ENCODE measurements around the gene SRC. TPM values are rescaled to one million over a fixed set of nuclear protein-coding genes. Genes with fewer than 3 reads are reported as not detected.

Gene SRC
- polyA plus RNA-seq, 1 of the 3 experiments (the other 2 are of a cell fraction), result 23.8 TPM

DNA sequence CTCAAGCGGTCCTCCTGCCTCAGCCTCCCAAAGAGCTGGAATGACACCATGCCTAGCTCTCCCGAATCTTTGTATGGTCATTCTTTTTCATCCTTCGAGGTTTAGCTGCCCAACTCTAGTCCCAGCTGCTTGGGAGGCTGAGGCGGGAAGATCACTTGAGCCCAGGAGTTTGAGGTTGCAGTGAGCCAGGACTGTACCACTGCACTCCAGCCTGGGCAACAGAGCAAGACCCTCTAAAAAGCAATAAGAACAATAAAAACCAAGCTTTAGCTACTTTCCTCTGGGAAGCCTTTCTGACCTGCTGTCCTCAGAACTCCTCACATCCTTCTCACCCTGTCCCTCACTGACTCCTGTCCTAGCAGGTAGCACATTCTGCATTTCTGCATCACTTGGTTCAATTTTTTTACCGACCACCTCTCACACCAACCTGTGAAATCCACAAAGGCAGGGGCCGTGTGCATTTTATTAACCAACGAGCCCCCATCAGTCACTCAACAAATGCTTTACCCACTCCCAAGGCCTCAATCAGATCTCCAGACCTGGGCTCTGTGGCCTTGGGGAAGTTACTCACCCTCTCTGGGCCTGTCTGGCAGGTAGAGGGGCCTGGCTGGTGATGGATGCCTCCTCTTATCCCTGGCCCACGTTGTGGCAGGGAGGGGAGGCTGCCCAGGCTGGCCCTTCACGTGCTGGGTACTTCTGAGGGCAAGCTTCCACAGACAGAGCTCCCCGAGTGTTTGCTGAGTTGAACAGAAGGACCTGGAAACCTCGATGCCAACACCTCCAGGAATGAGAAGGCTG lies 14.7 kb upstream of the SRC start:
- Histone ChIP-seq H4K20me1 (ENCODE audit: insufficient read depth) (no peaks in the 10 kb centered on the region), H3K27me3 (ENCODE audit: insufficient read depth) (no peaks in the 10 kb centered on the region), H2AFZ (ENCODE audit: low read depth) (no peak overlapping the region), H3K9me3 (no peaks in the 10 kb centered on the region), H3K4me1 (ENCODE audit: control insufficient read depth in 1 of 2, insufficient read depth in 2 of 2, low read depth in 1 of 2, low read length in 1 of 2) (peaks cover 0 to 47% of the 10 kb centered on the region in 2 experiments; a peak in 2 of 4 replicates), H3K4me2 (no peak overlapping the region), H3F3A (replicated peaks; ENCODE audit: insufficient read depth) (no peaks in the 10 kb centered on the region), H3K36me3 (replicated peaks in 1 of 2; ENCODE audit: control insufficient read depth in 1 of 2, insufficient read depth in 2 of 2, low read length in 1 of 2) (no peaks in the 10 kb centered on the region), H3K9ac (no peak overlapping the region), H3K9me2 (no peaks in the 10 kb centered on the region), H3K4me3 (ENCODE audit: low read depth in 2 of 2, low read length in 1 of 2) (no peak overlapping the region), H3K79me2 (ENCODE audit: insufficient read depth) (no peaks in the 10 kb centered on the region), H3K27ac (ENCODE audit: low read depth in 2 of 2, low read length in 1 of 2) (peak overlapping the region in 1 of 2 experiments; percentile 87; a peak in 2 of 4 replicates)
- TF ChIP-seq GATA2 (CRISPR knock-in tag; IDR thresholded peaks at IDR 0.05), result no peak
- no peak for TF ChIP-seq RCOR1 (IDR thresholded peaks at IDR 0.05; ENCODE audit: low read length)
- no peak for TF ChIP-seq FOSL2 (IDR thresholded peaks at IDR 0.05; ENCODE audit: borderline replicate concordance, low read depth)
- TF ChIP-seq NFIC (IDR thresholded peaks at IDR 0.05; ENCODE audit: borderline replicate concordance), result no peak
- ChIA-PET CTCF (interaction anchor here (0.9 to 3.3 kb wide), 9 partner anchors 17 to 204 kb away, joined by 3 to 21 read pairs (median 4); no protein-coding TSS in a partner anchor), POLR2A (interaction anchor here (0.9 to 1.7 kb wide), 2 partner anchors 19 to 42 kb away, joined by 3 to 5 read pairs; partner anchors contain the start of gene MANBAL)
- peak; percentile 52 for DNase-seq
- WGBS (ENCODE audit: low lambda C conversion rate), result 82% methylated on average over 9 of the region's 11 CpGs

DNA sequence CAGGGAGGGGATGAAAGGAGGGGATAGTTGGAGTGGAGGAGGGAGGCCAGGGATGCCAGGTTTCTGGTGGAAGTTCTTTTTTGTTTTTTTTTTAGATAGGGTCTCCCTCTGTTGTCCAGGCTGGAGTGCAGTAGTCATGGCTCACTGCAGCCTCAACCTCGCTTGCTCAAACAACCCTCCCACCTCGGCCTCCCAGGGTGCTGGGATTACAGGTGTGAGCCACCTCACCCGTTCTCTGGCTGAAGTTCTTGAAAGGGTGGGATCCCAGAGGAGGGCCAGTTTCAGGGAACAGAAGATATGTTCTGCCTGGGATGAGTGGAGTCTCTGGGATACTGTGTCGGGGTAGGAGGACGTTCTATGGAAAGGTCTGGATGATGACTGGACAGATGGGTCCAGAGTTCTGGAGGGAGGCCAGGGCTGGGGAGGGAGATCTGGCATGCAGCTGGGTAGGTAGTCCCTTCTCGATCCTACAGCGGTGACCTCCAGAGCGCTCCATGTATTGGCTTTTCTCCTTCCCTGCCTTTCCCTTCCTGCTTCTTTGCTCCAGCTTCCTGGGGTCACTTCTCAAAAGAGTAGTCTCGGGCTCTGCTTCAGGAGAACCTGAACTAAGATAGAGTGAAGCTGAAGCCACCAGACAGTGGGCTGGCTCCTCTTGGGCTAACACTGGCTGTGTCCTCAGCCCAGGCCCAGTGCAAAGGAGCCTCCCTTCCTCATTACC lies 12.7 kb upstream of the SRC start:
- TF ChIP-seq RCOR1 (IDR thresholded peaks at IDR 0.05; ENCODE audit: low read length), result no peak
- TF ChIP-seq TAF1 (IDR thresholded peaks at IDR 0.05; ENCODE audit: borderline replicate concordance, low read depth, low read length), result no peak
- TF ChIP-seq, protein P1, sequence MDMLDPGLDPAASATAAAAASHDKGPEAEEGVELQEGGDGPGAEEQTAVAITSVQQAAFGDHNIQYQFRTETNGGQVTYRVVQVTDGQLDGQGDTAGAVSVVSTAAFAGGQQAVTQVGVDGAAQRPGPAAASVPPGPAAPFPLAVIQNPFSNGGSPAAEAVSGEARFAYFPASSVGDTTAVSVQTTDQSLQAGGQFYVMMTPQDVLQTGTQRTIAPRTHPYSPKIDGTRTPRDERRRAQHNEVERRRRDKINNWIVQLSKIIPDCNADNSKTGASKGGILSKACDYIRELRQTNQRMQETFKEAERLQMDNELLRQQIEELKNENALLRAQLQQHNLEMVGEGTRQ (IDR thresholded peaks at IDR 0.05; ENCODE audit: borderline replicate concordance, low read depth, low read length), result no peak
- TF ChIP-seq ELF1 (IDR thresholded peaks at IDR 0.05), result no peak
- no peak for TF ChIP-seq RAD21 (IDR thresholded peaks at IDR 0.05; ENCODE audit: low read length)
- no peak for TF ChIP-seq NFIC (IDR thresholded peaks at IDR 0.05; ENCODE audit: borderline replicate concordance)
- no peak for TF ChIP-seq CHD2 (IDR thresholded peaks at IDR 0.05; ENCODE audit: low read length, partially characterized antibody)
- no peak for DNase-seq
- H3K4me3 ChIP-seq (ENCODE audit: low read depth in 2 of 2, low read length in 1 of 2), result no peak overlapping the region
- POLR2A ChIA-PET, result no interaction called here
- CTCF ChIA-PET, result interaction anchor here (0.6 to 3.3 kb wide), 4 partner anchors 11 to 63 kb away, joined by 3 to 21 read pairs (median 6); no protein-coding TSS in a partner anchor
- 93% methylated on average over 7 of the region's 9 CpGs for WGBS (ENCODE audit: low lambda C conversion rate)
- H3K27ac ChIP-seq (ENCODE audit: low read depth in 2 of 2, low read length in 1 of 2), result peak overlapping the region in 1 of 2 experiments; percentile 87; a peak in 2 of 4 replicates
- no peak overlapping the region for H3K4me2 ChIP-seq
- H2AFZ ChIP-seq (ENCODE audit: low read depth), result no peak overlapping the region
- H3K27me3 ChIP-seq (ENCODE audit: insufficient read depth), result no peaks in the 10 kb centered on the region
- H3K9ac ChIP-seq, result no peak overlapping the region
- H3K9me2 ChIP-seq, result no peaks in the 10 kb centered on the region
- no peaks in the 10 kb centered on the region for H3K79me2 ChIP-seq (ENCODE audit: insufficient read depth)
- no peaks in the 10 kb centered on the region for H3F3A ChIP-seq (replicated peaks; ENCODE audit: insufficient read depth)
- H4K20me1 ChIP-seq (ENCODE audit: insufficient read depth), result no peaks in the 10 kb centered on the region
- no peaks in the 10 kb centered on the region for H3K9me3 ChIP-seq
- H3K36me3 ChIP-seq (replicated peaks in 1 of 2; ENCODE audit: control insufficient read depth in 1 of 2, insufficient read depth in 2 of 2, low read length in 1 of 2), result no peaks in the 10 kb centered on the region
- peaks cover 0 to 52% of the 10 kb centered on the region in 2 experiments; a peak in 2 of 4 replicates for H3K4me1 ChIP-seq (ENCODE audit: control insufficient read depth in 1 of 2, insufficient read depth in 2 of 2, low read depth in 1 of 2, low read length in 1 of 2)

Data from SK-N-SH (cell line).